NOMO-1 treated with dmso at 0.1 percent for 144 hours (cell line): ENCODE data around the gene PDZD4.

Experiments used
- DNase-seq: peaks from one replicate; lab custom pipeline; 2025; ENCODE audit not compliant: unreplicated experiment; lab: John Stamatoyannopoulos, UW

PDZD4 gene

DNA sequence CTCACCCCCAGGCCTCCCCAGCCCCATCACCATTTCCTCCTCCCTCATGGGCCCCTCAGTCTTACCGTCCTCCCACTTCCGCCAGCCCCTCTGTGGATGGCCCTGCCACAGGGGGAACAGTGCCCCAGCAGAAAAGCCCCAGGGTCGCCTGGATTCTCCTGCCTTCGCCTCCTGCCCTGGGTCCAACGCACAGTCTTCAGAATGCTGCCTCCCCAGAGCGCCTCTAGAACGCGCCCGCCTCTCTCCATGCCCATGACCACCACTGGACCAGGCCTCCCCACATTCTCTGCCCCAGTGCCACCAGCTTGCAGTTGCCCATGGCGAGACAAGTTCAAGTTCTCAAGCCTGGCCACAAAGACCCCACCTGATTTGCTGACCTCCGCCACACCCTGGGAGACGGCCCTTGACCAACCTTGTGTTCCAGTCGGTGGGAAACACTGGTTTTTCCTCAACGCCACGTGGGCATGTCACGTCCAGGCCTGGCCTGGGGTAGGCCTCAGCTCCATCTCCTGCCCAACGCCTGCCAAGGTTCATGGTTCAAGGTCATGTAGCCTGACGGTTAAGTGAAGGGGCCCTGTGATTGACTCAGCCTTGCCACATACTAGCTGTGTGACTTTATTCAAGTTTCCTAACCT, 66.9 kb downstream of the PDZD4 start:
- no peak for DNase-seq

- DNase-seq, result no peak
These were observed 67.6 kb downstream of the PDZD4 start for GRCh38 chrX:153762626-153763173.

DNA sequence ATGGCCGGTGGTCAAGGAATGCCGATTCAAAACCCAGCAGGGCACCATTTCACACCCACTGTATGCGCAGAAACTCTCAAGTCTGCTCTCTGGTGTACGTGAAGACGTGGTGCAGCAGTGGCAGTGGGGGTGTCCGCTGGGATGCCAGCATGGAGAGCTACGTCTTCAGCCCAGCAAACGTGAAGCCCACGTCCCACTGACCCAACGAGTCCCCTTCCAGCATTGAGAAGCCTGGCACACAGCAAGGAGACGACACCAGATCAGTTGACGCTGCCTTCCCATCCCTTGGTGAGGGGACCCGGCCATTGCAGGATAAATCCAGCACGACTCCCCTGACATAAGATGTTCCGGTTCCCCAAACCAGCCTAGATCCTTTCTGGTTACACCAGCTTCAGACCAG, 68.5 kb downstream of the PDZD4 start:
- DNase-seq, result no peak

DNA sequence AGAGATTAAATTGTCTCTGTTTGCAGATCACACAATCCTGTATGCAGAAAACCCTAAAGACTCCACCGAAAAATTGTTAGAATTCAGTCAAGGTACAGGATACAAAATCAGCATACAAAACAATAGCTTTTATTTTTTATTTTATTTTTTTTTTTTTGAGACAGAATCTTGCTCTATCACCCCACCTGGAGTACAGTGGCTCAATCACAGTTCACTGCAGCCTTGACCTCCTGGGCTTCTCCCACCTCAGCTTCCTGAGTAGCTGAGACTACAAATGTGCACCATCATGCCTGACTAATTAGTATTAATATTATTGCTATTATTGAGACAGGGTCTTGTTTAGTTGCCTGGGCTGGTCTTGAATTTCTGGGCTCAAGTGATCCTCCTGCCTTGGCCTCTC, 75.2 kb downstream of the PDZD4 start:
- DNase-seq, result no peak
